NCI-H226 (cell line): ENCODE measurements around the gene RNF225.
"Not testable (repeated sequence)": the region's sequence is repeated elsewhere in the genome, so short reads cannot be mapped to it uniquely, and the experiment has no call there.

Experiments
- DNase-seq: peaks from one replicate; pipeline ENCODE4 v3.0.0-alpha.2; 2015

Gene RNF225

DNA sequence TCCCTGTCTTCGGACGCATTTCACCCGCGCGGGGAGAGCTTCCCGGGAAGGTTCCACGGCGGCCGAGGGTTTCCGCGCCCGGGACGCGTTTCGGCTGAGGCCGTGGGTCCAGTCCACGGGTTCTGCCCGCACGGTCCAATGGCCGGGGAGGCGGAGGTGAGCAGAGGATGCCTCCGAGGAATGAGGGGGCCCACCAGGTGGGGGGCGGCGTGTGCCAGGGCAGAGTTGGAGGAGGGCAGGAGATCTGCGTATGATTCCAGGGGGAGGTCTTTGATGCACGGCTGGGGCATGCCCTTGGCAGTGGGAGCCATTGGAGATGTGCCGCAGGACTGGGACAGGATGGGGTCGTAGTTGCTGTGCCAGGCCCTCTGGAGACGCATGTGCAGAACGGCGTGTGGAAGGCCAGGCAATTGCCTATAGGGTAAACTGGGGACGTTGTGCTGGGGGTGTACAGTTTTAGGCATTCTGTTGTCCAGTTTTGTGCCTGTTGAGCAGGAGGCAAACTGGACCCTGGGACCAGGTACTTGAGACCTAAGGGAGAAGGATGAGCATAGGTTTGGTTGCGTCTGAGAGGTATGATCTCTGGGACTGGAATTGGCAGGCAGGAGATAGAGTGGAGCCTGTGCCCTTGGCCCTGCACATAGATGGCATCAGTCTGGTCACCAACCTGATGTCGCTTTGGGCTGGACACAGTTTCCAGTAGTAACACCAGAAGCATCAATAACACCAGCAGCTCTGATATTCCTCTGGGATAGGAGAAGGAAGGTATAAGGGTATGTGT, 13.7 kb downstream of the RNF225 start:
- DNase-seq, result no peak

DNA sequence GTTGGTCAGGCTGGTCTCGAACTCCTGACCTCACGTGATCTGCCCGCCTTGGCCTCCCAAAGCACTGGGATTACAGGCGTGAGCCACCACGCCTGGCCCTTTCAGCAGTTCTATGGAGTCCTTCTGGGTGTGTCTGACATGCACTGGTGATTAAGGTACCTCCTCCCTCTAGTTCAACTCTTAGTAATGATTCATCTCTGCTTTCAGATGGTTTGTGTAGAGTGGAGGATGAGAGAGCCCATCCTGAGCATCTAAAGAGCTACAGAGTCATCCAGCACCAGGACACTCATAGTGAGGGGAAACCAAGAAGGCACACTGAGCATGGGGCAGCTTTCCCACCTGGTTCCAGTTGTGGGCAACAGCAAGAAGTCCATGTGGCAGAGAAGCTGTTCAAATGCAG, 21.1 kb downstream of the RNF225 start:
- no peak for DNase-seq

DNA sequence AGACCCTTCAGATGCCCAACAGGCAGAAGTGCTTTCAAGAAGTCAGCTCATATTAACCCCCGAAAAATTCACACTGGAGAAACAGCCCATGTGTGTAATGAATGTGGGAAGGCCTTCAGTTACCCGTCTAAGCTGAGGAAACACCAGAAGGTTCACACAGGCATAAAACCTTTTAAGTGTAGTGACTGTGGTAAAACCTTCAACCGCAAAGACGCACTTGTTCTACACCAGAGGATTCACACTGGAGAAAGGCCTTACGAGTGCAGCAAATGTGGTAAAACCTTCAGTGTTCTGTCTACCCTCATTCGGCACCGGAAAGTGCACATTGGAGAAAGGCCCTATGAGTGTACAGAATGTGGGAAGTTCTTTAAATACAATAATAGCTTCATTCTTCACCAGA, 21.6 kb downstream of the RNF225 start:
- no peak for DNase-seq

DNA sequence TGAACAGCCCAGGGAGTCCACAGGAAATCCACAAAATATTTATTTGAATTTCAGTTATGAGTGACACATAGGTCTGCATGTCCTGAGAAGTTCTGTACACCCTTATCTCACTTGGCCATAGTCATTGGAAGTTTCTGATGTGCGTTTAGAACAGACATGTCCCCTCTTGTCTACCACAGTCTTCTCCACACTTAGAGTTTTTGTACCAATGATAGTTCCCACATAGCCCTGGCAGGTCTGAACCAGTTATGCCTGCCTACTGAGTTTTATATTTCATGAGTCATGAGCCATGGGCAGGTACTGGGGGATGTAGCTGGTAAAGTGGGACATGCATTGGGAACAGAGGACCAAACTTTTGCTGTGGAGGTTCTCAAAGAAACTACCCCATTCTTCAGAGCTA, 33.2 kb downstream of the RNF225 start:
- no peak for DNase-seq

DNA sequence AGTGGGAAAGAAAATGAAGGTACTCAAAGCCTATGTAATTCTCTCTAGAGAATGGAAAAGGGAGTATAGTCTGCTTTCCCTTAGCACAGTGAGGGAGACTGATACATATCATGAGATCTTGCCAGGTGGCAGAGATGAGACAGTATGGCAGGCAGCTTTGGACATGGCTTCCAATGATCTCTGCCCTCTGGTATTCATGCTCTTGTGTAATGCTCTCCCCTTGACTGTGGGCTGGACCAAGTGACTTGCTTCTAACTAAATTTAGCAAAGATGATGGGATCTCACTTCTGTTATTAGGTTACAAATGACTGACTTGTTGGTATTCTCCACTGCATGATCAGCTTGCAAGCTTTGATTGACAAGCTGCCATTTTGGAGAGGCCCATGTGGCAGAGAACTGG, 34.3 kb downstream of the RNF225 start:
- DNase-seq, result no peak

DNA sequence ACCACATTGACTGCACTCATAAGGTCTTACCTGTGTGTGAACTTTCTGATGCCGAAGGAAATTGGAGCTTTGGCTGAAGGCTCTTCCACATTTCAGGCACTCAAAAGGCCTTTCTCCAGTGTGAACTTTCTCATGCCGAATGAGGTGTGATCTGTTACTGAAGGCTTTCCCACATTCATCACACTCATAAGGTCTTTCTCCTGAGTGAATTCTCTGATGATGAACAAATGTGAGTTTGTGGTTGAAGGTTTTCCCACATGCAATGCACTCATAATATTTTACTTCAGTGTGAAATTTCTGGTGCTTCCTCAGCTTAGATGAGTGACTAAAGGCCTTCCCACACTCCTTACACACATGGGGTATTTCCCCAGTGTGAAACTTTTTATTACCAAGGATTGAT, 38.8 kb downstream of the RNF225 start:
- DNase-seq, result no peak

DNA sequence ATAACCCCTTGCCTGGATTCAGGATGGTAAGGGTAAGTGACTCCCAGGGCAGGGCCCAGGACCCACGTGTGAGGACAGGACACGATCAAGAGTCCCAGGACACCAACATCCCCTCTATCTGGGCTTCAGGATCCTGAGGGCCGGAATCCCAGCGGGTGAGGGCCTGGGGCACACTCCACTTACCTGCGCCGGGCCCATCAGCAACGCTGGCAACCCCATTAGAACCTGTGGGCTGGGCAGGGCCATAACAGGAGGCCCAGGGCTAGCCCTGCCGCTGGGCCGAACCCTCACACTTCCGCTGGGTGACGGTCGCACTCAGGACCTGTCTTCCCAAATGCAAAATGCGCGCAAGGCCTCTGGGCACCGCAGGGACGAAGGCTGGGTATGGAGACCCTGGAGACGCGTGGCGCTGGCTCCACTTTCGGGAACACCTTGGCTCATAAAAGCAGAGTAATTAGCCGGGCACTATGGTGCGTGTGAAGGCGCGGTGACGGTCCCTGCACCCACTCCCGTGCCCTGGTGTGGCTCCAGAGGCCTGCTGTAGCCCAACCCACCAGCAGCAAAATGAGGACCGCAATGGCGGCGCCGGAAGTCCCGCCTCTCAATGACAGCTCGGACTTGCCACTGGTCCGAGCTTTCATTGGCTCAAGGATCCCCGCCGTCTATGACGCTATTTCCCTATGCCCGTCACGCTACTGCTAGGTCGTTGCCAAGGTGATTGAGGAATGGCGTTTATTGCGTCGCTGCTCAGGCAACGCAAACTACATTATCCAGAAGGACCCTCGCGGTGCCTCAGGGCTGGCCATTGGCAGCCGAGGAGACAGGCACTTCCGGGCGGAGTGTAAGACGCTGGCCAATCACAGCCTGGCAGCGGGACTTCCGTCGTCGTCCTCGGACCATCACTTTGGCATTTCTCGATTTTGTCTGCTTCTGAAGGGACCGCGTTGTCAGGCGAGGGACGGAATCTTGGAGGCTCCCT, 44.4 kb downstream of the RNF225 start, which contains the start of gene ZNF132:
TSS of gene ZNF132 (minus strand) at position 578 of the 979 bp plus-strand sequence. CDS start at position 246, 332 bp downstream.
- DNase-seq, result peak; percentile 99

DNA sequence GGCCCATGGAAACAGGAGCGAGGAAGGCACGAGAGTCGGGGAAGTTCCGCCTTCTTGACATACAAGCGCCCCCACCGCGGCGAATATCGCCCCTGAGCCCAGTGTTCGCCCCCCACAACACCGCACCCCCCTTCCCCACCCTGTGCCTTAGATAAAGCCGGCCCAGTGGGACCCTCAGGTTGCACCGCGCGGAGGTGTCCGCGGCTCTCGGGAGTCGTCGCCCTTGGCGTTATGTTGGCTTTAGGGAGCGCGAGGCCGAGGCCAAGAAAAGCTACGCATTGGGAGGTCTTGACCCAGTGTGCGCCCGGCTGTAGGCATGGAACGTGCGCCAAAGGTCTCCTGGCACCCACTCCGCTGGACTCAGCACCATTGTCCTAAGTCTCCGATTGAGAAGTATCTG, 45.1 kb downstream of the RNF225 start:
- DNase-seq, result no peak

- DNase-seq, result not testable (repeated sequence)
Measured at GRCh38 chr19:58442986-58443385, 47.5 kb downstream of the RNF225 start.
